Measurements from ENCODE around the gene ZNF462. TPM values are rescaled to one million over a fixed set of nuclear protein-coding genes. Genes with fewer than 3 reads are reported as not detected.

Gene ZNF462
- total RNA-seq, 4 donors from 2014 or later = 24.5 to 38.6 (median 34.6) TPM

- Histone ChIP-seq H3K27me3 (no peaks in the 10 kb centered on the region), H3K27ac (replicated peaks in 1 of 4) (no peak overlapping the region), H3K36me3 (no peaks in the 10 kb centered on the region), H3K4me1 (no peaks in the 10 kb centered on the region), H3K4me3 (no peak overlapping the region), H3K9me3 (no peaks in the 10 kb centered on the region)
- intact Hi-C loops (cut with DNase I) = no loop called here
- WGBS = 91% methylated on average over 4 of the region's 4 CpGs
- TF ChIP-seq POLR2A (IDR thresholded peaks at IDR 0.05; ENCODE audit: low read depth) = no peak
- TF ChIP-seq EP300 (IDR thresholded peaks at IDR 0.05) = no peak
- TF ChIP-seq CTCF (IDR thresholded peaks at IDR 0.05) = no peak
- no peak for TF ChIP-seq POLR2AphosphoS5 (IDR thresholded peaks at IDR 0.05)
- DNase-seq (ENCODE audit: extremely low spot score) = no peak
Measured at GRCh38 chr9:107036367-107036766, 173.4 kb downstream of the ZNF462 start.

DNA sequence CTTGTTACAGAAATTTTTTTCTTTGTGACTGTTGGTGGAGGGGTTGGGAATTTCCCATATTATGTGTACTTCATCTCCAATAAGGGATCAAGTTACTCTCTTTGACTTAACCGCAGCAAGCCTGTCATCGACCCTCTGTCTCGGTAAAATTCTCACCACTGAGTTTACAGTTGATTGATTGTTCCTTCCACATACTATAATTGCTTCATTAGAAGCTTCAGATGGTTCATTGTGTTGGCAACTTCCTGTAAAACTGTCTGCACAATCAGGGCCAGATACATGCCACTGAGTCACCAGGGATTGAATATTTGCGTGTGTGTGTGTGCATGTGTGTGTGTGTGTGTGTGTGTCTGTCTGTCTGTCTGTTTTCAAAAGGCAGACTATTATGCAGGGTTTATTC, 176.6 kb downstream of the ZNF462 start:
- no peaks in the 10 kb centered on the region for H3K36me3 ChIP-seq
- H3K9me3 ChIP-seq = no peaks in the 10 kb centered on the region
- DNase-seq (ENCODE audit: extremely low spot score) = no peak
- TF ChIP-seq EP300 (IDR thresholded peaks at IDR 0.05) (no peak), CTCF (IDR thresholded peaks at IDR 0.05) (no peak), POLR2AphosphoS5 (IDR thresholded peaks at IDR 0.05) (no peak), POLR2A (IDR thresholded peaks at IDR 0.05; ENCODE audit: low read depth) (no peak)
- H3K4me3 ChIP-seq = no peak overlapping the region
- WGBS = 65% methylated on average over 4 of the region's 4 CpGs
- intact Hi-C loops (cut with DNase I) = no loop called here
- H3K4me1 ChIP-seq = peaks cover 0 to 10% (median 4%) of the 10 kb centered on the region in 4 donors
- H3K27ac ChIP-seq (replicated peaks in 1 of 4) = no peak overlapping the region
- no peaks in the 10 kb centered on the region for H3K27me3 ChIP-seq

DNA sequence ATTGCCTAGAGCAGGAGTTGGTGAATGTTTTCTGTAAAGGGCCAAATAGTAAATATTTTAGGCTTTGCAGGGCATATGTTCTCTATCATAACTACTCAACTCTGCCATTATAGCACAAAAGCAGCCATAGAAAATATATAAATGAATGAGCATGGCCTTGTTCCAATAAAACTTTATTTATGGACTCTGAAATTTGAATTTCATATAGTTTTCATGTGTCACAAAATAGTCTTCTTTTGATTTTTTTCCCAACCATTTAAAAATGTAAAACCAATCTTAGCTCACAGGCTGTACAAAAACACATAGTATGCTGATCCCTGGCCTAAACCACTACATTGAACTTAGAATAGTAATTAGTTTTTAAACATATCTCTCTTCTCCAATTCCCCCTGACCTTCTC, 179.6 kb downstream of the ZNF462 start:
- intact Hi-C loops (cut with DNase I) = no loop called here
- TF ChIP-seq POLR2AphosphoS5 (IDR thresholded peaks at IDR 0.05) = no peak
- TF ChIP-seq EP300 (IDR thresholded peaks at IDR 0.05) = no peak
- no peak for TF ChIP-seq CTCF (IDR thresholded peaks at IDR 0.05)
- TF ChIP-seq POLR2A (IDR thresholded peaks at IDR 0.05; ENCODE audit: low read depth) = no peak
- Histone ChIP-seq H3K9me3 (no peaks in the 10 kb centered on the region), H3K36me3 (no peaks in the 10 kb centered on the region), H3K27me3 (no peaks in the 10 kb centered on the region), H3K27ac (replicated peaks in 1 of 4) (no peak overlapping the region), H3K4me1 (peaks cover 0 to 10% (median 4%) of the 10 kb centered on the region in 4 donors), H3K4me3 (no peak overlapping the region)
- DNase-seq (ENCODE audit: extremely low spot score) = no peak

- Histone ChIP-seq H3K27me3 (no peaks in the 10 kb centered on the region), H3K27ac (replicated peaks in 1 of 4) (no peak overlapping the region), H3K9me3 (no peaks in the 10 kb centered on the region), H3K36me3 (no peaks in the 10 kb centered on the region), H3K4me1 (peaks cover 0 to 10% (median 4%) of the 10 kb centered on the region in 4 donors), H3K4me3 (no peak overlapping the region)
- WGBS = 50% methylated on average over 5 of the region's 5 CpGs
- DNase-seq (ENCODE audit: extremely low spot score) = no peak
- intact Hi-C loops (cut with DNase I) = no loop called here
- TF ChIP-seq CTCF (IDR thresholded peaks at IDR 0.05) (peak; percentile 30 to 40 (median 33)), POLR2AphosphoS5 (IDR thresholded peaks at IDR 0.05) (no peak)
Measured at GRCh38 chr9:107043886-107044285, 180.9 kb downstream of the ZNF462 start.

DNA sequence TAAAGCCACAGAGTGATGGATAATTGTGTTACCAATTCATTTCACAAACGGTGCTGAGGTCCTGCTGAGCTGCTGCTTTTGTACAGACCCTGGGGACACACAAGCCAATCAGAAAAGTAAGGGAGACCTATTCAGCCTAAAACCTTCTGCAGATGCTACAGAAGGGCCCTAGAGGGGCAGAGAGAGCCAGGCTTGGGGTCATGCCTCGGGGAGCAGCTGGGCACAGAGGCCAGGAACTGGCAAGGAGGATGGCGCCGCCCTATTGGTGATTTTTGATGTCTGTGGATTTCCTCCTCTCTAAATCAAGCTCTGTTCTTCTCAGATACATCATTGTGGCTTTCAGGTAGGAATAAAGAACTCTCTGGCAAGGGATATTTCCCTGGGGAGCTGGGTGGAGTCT, 181.9 kb downstream of the ZNF462 start:
- Histone ChIP-seq H3K4me1 (peaks cover 0 to 15% (median 4%) of the 10 kb centered on the region in 4 donors), H3K4me3 (no peak overlapping the region), H3K9me3 (no peaks in the 10 kb centered on the region), H3K36me3 (no peaks in the 10 kb centered on the region), H3K27me3 (no peaks in the 10 kb centered on the region), H3K27ac (replicated peaks in 1 of 4) (no peak overlapping the region)
- intact Hi-C loops (cut with DNase I) = no loop called here
- TF ChIP-seq POLR2A (IDR thresholded peaks at IDR 0.05; ENCODE audit: low read depth) = no peak
- no peak for TF ChIP-seq POLR2AphosphoS5 (IDR thresholded peaks at IDR 0.05)
- no peak for TF ChIP-seq EP300 (IDR thresholded peaks at IDR 0.05)
- no peak for TF ChIP-seq CTCF (IDR thresholded peaks at IDR 0.05)
- DNase-seq (ENCODE audit: extremely low spot score) = no peak
- WGBS = 80% methylated on average over 4 of the region's 4 CpGs

Data from esophagus muscularis mucosa (tissue), 4 donors.